SK-N-SH (cell line): ENCODE results near the gene GALNT14. TPM values are rescaled to one million over a fixed set of nuclear protein-coding genes. Genes with fewer than 3 reads are reported as not detected.

Source experiments
- CTCF ChIA-PET: fragments of 300-600, 350-600 bp; formaldehyde crosslinking; extraction: SDS; loops from one replicate; lab custom pipeline; 2021; lab: Yijun Ruan, JAX
- POLR2A ChIA-PET: fragments of 350-600 bp; sonication (Branson Sonifier 250); formaldehyde crosslinking; extraction: SDS; loops from one replicate; lab custom pipeline; 2020; ENCODE audit warnings: antibody characterized with exemption, inconsistent platforms; lab: Yijun Ruan, JAX
- DNase-seq: peaks from one replicate; pipeline ENCODE4 v3.0.0; 2012
- H2AFZ ChIP-seq: fragments of 200-600 bp; sonication (generic); 2 replicates; pipeline ENCODE4 v1.8.1; 2016; ENCODE audit warnings: antibody characterized with exemption, mild to moderate bottlenecking, low read depth
- H3F3A ChIP-seq: fragments of 200-600 bp; sonication (generic); replicated peaks from 2 replicates; pipeline ENCODE3; 2016; ENCODE audit warnings: antibody characterized with exemption, mild to moderate bottlenecking; ENCODE audit not compliant: insufficient read depth
- H3K27ac ChIP-seq, 2 experiments: fragments of 200-500 bp in 1 of 2; fragments of 200-600 bp in 1 of 2; sonication (Bioruptor generic) in 1 of 2; sonication (generic), shearing (Covaris generic) in 1 of 2; 2 replicates each; pipeline versions ENCODE4 v1.5.1 to v1.6.1; 2014 to 2016; ENCODE audit warnings: low read depth in 2 of 2, inconsistent platforms in 1 of 2, low read length in 1 of 2, mild to moderate bottlenecking in 1 of 2, mixed read lengths in 1 of 2
- H3K27me3 ChIP-seq: fragments of 200-600 bp; sonication (generic), shearing (Covaris generic); 2 replicates; pipeline ENCODE4 v1.6.1; 2016; ENCODE audit warnings: mixed run types; ENCODE audit not compliant: insufficient read depth
- H3K36me3 ChIP-seq, 2 experiments: fragments of 200-500 bp in 1 of 2; fragments of 200-600 bp in 1 of 2; sonication (Bioruptor generic) in 1 of 2; sonication (generic) in 1 of 2; replicated peaks in 1 of 2; 2 replicates each; pipeline versions ENCODE3 to v1.5.1; 2014 to 2016; ENCODE audit warnings: low read length in 1 of 2, mild to moderate bottlenecking in 1 of 2; ENCODE audit not compliant: insufficient read depth in 2 of 2, control insufficient read depth in 1 of 2
- H3K4me1 ChIP-seq, 2 experiments: fragments of 200-500 bp in 1 of 2; fragments of 200-600 bp in 1 of 2; sonication (Bioruptor generic) in 1 of 2; sonication (generic), shearing (Covaris generic) in 1 of 2; 2 replicates each; pipeline versions ENCODE4 v1.5.1 to v1.6.1; 2014 to 2016; ENCODE audit warnings: low read depth in 1 of 2, low read length in 1 of 2, mixed run types in 1 of 2; ENCODE audit not compliant: insufficient read depth in 2 of 2, control insufficient read depth in 1 of 2
- H3K4me2 ChIP-seq: fragments of 200-600 bp; sonication (generic), shearing (Covaris generic); 2 replicates; pipeline ENCODE4 v1.6.1; 2017; ENCODE audit warnings: mixed run types
- H3K4me3 ChIP-seq, 2 experiments: fragments of 200-500 bp in 1 of 2; fragments of 200-600 bp in 1 of 2; sonication (Bioruptor generic) in 1 of 2; sonication (generic), shearing (Covaris generic) in 1 of 2; 2 replicates each; pipeline versions ENCODE4 v1.5.1 to v1.8.1; 2014 to 2016; ENCODE audit warnings: low read depth in 2 of 2, inconsistent platforms in 1 of 2, low read length in 1 of 2, mild to moderate bottlenecking in 1 of 2, mixed read lengths in 1 of 2, moderate library complexity in 1 of 2
- H3K79me2 ChIP-seq: fragments of 200-600 bp; sonication (generic); 2 replicates; pipeline ENCODE4 v1.8.1; 2017; ENCODE audit warnings: mild to moderate bottlenecking; ENCODE audit not compliant: insufficient read depth
- H3K9ac ChIP-seq: fragments of 200-600 bp; sonication (generic); 2 replicates; pipeline ENCODE4 v1.6.1; 2017; ENCODE audit warnings: mixed run types
- H3K9me2 ChIP-seq: fragments of 200-600 bp; sonication (generic); 2 replicates; pipeline ENCODE4 v1.6.1; 2017; ENCODE audit warnings: mixed run types
- H3K9me3 ChIP-seq: fragments of 200-600 bp; sonication (generic); 2 replicates; pipeline ENCODE4 v1.6.1; 2017; ENCODE audit warnings: mixed run types, mild to moderate bottlenecking, moderate library complexity
- H4K20me1 ChIP-seq: fragments of 200-600 bp; sonication (generic); 2 replicates; pipeline ENCODE4 v1.6.1; 2017; ENCODE audit warnings: mild to moderate bottlenecking, mixed run types; ENCODE audit not compliant: insufficient read depth
- EP300 ChIP-seq, 2 experiments: IDR thresholded peaks; 2 replicates each; pipeline versions ENCODE4 v1.4.0 to v1.6.1; 2012; ENCODE audit warnings: borderline replicate concordance in 1 of 2, low read depth in 1 of 2, low read length in 1 of 2
- EZH2phosphoT487 ChIP-seq: fragments of 200-600 bp; sonication (generic); IDR thresholded peaks from 2 replicates; pipeline ENCODE4 v1.6.1; 2017; ENCODE audit warnings: low read depth, mixed run types, mild to moderate bottlenecking, antibody characterized with exemption, moderate library complexity, borderline replicate concordance
- GABPA ChIP-seq: IDR thresholded peaks from 2 replicates; pipeline ENCODE4 v1.4.0; 2012; ENCODE audit warnings: low read depth, mild to moderate bottlenecking
- GATA2 ChIP-seq: sonication (generic); formaldehyde crosslinking; IDR thresholded peaks from 2 replicates; pipeline ENCODE4 v1.5.0; 2020; ENCODE audit warnings: mild to moderate bottlenecking, missing genetic modification reagents
- MXI1 ChIP-seq: IDR thresholded peaks from 2 replicates; pipeline ENCODE4 v1.6.1; 2012; ENCODE audit warnings: mild to moderate bottlenecking, low read depth, low read length, improper control_type of control experiment
- RCOR1 ChIP-seq: fragments of 150-350 bp; IDR thresholded peaks from 2 replicates; pipeline ENCODE4 v1.6.1; 2017; ENCODE audit warnings: antibody characterized with exemption, low read length
- SMC3 ChIP-seq: IDR thresholded peaks from 2 replicates; pipeline ENCODE4 v1.6.1; 2012; ENCODE audit warnings: low read depth, low read length, improper control_type of control experiment
- TAF1 ChIP-seq: IDR thresholded peaks from 2 replicates; pipeline ENCODE4 v1.6.1; 2012; ENCODE audit warnings: low read depth, mild to moderate bottlenecking, low read length, moderate library complexity, borderline replicate concordance
- TCF12 ChIP-seq: IDR thresholded peaks from 2 replicates; pipeline ENCODE4 v1.4.0; 2012
- TEAD4 ChIP-seq: IDR thresholded peaks from 2 replicates; pipeline ENCODE4 v1.4.0; 2012; ENCODE audit warnings: mild to moderate bottlenecking, borderline replicate concordance; ENCODE audit not compliant: insufficient read depth
- USF1 ChIP-seq: IDR thresholded peaks from 2 replicates; pipeline ENCODE4 v1.4.0; 2012; ENCODE audit warnings: low read depth, borderline replicate concordance
- WGBS: methylation state at CpG from one replicate; pipeline ENCODE4 v1.1.6; 2017; ENCODE audit warnings: low lambda C conversion rate; 5-methylcytosine and 5-hydroxymethylcytosine counted together
- polyA plus RNA-seq, 3 experiments: library from polyadenylated mRNA; depleted of rRNA; stranded (reverse); fragments of >200 nt; gene quantifications; 2 replicates each; pipeline ENCODE4 v1.2.3, GENCODE V29; 2012
- TF ChIP-seq, protein P1 (sequence below): fragments of 200-600 bp; sonication (generic); IDR thresholded peaks from 2 replicates; pipeline ENCODE4 v1.6.1; 2017; ENCODE audit warnings: antibody characterized with exemption, mild to moderate bottlenecking, moderate library complexity
- TF ChIP-seq, protein P2 (sequence below): fragments of 150-350 bp; IDR thresholded peaks from 2 replicates; pipeline ENCODE4 v1.6.1; 2016; ENCODE audit warnings: mild to moderate bottlenecking, low read depth, low read length

The GALNT14 gene
- polyA plus RNA-seq, 1 of the 3 experiments (the other 2 are of a cell fraction): 1.6 TPM

GRCh38 chr2:30968660-30969397 lies 169.4 kb downstream of the GALNT14 start (continued):
- TF ChIP-seq SMC3 (no peak), MXI1 (no peak), EP300 (IDR thresholded peaks at IDR 0.05; ENCODE audit: borderline replicate concordance in 1 of 2, low read depth in 1 of 2, low read length in 1 of 2) (no peak)

DNA sequence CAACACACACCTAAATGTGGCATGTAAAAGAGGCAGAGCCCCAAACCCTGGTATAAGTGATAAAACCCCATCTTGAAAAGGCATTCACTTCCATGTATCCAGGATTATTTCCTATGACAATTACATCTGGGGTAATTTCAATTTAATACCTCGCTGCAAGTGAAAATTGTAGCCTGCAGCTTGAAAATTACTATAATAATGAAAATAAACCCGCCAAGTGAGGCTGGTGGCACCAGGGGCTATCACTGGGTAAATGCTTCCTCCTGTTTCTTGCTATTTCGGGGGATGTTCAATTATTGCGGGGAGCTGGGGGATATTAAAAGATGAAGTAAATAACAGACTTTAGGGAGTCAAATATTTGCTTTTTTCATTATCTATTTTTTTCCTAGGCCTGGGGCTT lies 171.5 kb downstream of the GALNT14 start:
- ChIA-PET CTCF (interaction anchor here (1.0 to 1.6 kb wide), 5 partner anchors 10 to 255 kb away, joined by 3 to 7 read pairs (median 4); no protein-coding TSS in a partner anchor), POLR2A (no interaction called here)
- H3K36me3 ChIP-seq: no peaks in the 10 kb centered on the region
- peaks cover 0 to 31% of the 10 kb centered on the region in 2 experiments; a peak in 1 of 4 replicates for H3K4me1 ChIP-seq
- H4K20me1 ChIP-seq: no peaks in the 10 kb centered on the region
- no peaks in the 10 kb centered on the region for H3K9me2 ChIP-seq
- H2AFZ ChIP-seq: no peak overlapping the region
- H3K4me2 ChIP-seq: no peak overlapping the region
- 58% methylated on average over 4 of the region's 4 CpGs for WGBS
- no peaks in the 10 kb centered on the region for H3F3A ChIP-seq
- no peak overlapping the region for H3K9ac ChIP-seq
- no peak overlapping the region for H3K4me3 ChIP-seq
- H3K79me2 ChIP-seq: no peaks in the 10 kb centered on the region
- TF ChIP-seq, protein P1, sequence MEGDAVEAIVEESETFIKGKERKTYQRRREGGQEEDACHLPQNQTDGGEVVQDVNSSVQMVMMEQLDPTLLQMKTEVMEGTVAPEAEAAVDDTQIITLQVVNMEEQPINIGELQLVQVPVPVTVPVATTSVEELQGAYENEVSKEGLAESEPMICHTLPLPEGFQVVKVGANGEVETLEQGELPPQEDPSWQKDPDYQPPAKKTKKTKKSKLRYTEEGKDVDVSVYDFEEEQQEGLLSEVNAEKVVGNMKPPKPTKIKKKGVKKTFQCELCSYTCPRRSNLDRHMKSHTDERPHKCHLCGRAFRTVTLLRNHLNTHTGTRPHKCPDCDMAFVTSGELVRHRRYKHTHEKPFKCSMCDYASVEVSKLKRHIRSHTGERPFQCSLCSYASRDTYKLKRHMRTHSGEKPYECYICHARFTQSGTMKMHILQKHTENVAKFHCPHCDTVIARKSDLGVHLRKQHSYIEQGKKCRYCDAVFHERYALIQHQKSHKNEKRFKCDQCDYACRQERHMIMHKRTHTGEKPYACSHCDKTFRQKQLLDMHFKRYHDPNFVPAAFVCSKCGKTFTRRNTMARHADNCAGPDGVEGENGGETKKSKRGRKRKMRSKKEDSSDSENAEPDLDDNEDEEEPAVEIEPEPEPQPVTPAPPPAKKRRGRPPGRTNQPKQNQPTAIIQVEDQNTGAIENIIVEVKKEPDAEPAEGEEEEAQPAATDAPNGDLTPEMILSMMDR: no peak
- TF ChIP-seq GATA2 (CRISPR knock-in tag) (no peak), USF1 (no peak), GABPA (no peak), TCF12 (no peak)
- TF ChIP-seq, all 33 proteins: peak for 0
- H3K27ac ChIP-seq: no peak overlapping the region
- H3K9me3 ChIP-seq: no peaks in the 10 kb centered on the region
- H3K27me3 ChIP-seq: no peaks in the 10 kb centered on the region
- no peak for DNase-seq

- H3K4me1 ChIP-seq: peaks cover 0 to 31% of the 10 kb centered on the region in 2 experiments; a peak in 1 of 4 replicates
- no peak overlapping the region for H3K9ac ChIP-seq
- DNase-seq: no peak
- no peaks in the 10 kb centered on the region for H3K79me2 ChIP-seq
- no peaks in the 10 kb centered on the region for H3K36me3 ChIP-seq
- no peaks in the 10 kb centered on the region for H3K9me2 ChIP-seq
- no peaks in the 10 kb centered on the region for H4K20me1 ChIP-seq
- no peaks in the 10 kb centered on the region for H3F3A ChIP-seq
- POLR2A ChIA-PET: no interaction called here
- CTCF ChIA-PET: interaction anchor here (1.0 to 2.0 kb wide), 2 partner anchors 15 to 756 kb away, joined by 3 to 5 read pairs; no protein-coding TSS in a partner anchor
- no peak overlapping the region for H3K27ac ChIP-seq
- no peak overlapping the region for H3K4me2 ChIP-seq
- 69% methylated on average over 10 of the region's 10 CpGs for WGBS
- no peaks in the 10 kb centered on the region for H3K9me3 ChIP-seq
- TF ChIP-seq TAF1: no peak
- no peak for TF ChIP-seq USF1
- no peak for TF ChIP-seq SMC3
- TF ChIP-seq EZH2phosphoT487: no peak
- no peak for TF ChIP-seq RCOR1
- no peak for TF ChIP-seq TEAD4
- TF ChIP-seq, protein P1: no peak
- TF ChIP-seq, protein P2, sequence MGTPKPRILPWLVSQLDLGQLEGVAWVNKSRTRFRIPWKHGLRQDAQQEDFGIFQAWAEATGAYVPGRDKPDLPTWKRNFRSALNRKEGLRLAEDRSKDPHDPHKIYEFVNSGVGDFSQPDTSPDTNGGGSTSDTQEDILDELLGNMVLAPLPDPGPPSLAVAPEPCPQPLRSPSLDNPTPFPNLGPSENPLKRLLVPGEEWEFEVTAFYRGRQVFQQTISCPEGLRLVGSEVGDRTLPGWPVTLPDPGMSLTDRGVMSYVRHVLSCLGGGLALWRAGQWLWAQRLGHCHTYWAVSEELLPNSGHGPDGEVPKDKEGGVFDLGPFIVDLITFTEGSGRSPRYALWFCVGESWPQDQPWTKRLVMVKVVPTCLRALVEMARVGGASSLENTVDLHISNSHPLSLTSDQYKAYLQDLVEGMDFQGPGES: no peak
- no peak for TF ChIP-seq EP300 (IDR thresholded peaks at IDR 0.05; ENCODE audit: borderline replicate concordance in 1 of 2, low read depth in 1 of 2, low read length in 1 of 2)
- TF ChIP-seq, all 33 proteins: peak for 0
- H3K4me3 ChIP-seq: no peak overlapping the region
- H2AFZ ChIP-seq: no peak overlapping the region
- H3K27me3 ChIP-seq: no peaks in the 10 kb centered on the region
Measured at GRCh38 chr2:30965022-30965531, 173.2 kb downstream of the GALNT14 start.
